ENCODE measurements around the gene MISFA. TPM values are rescaled to one million over a fixed set of nuclear protein-coding genes. Genes with fewer than 3 reads are reported as not detected.

MISFA gene
- total and polyA plus RNA-seq, 9 of the 15 experiments (the other 6 are each of a cell fraction or from before 2014, with no cell fraction given): 1.6 to 6.3 (median 3.4) TPM

- TF ChIP-seq MAFF (IDR thresholded peaks at IDR 0.05; ENCODE audit: low read length) (no peak), SMAD3 (CRISPR knock-in tag; conservative IDR thresholded peaks at IDR 0.05) (0 out of 2 replicates have a peak, but pooled peaks have one; percentile 18), HNRNPL (IDR thresholded peaks at IDR 0.05; ENCODE audit: low read depth, low read length) (no peak), KAT8 (IDR thresholded peaks at IDR 0.05; ENCODE audit: low read depth) (no peak), POU5F1 (IDR thresholded peaks at IDR 0.05; ENCODE audit: borderline replicate concordance, low read depth, low read length, partially characterized antibody) (peak; percentile 92), ZFX (CRISPR knock-in tag; IDR thresholded peaks at IDR 0.05) (peak; percentile 83), ATF7 (IDR thresholded peaks at IDR 0.05) (peak; percentile 59), POLR3A (IDR thresholded peaks at IDR 0.05; ENCODE audit: borderline replicate concordance, extremely low read depth, insufficient read depth, insufficient read length) (no peak), NR2C2 (CRISPR knock-in tag; IDR thresholded peaks at IDR 0.05) (no peak), NR2C2 (tag; IDR thresholded peaks at IDR 0.05) (peak; percentile 91), MEF2D (tag; conservative IDR thresholded peaks at IDR 0.05; ENCODE audit: low read depth) (no peak), ZNF740 (CRISPR knock-in tag; IDR thresholded peaks at IDR 0.05) (no peak), ZNF740 (tag; IDR thresholded peaks at IDR 0.05) (no peak), ZNF696 (CRISPR knock-in tag; conservative IDR thresholded peaks at IDR 0.05) (no peak), KDM4B (IDR thresholded peaks at IDR 0.05; ENCODE audit: borderline replicate concordance in 2 of 2, low read depth in 1 of 2) (peak in 1 of 2 experiments; percentile 58; a peak in 1 of 4 replicates), CCNT2 (IDR thresholded peaks at IDR 0.05; ENCODE audit: borderline replicate concordance, extremely low read depth, insufficient read length, low read depth, low read length) (peak; percentile 53), ZFPM2 (CRISPR knock-in tag; IDR thresholded peaks at IDR 0.05) (no peak), ZC3H8 (IDR thresholded peaks at IDR 0.05) (no peak), ZNF695 (CRISPR knock-in tag; IDR thresholded peaks at IDR 0.05) (no peak), HMG20B (CRISPR knock-in tag; IDR thresholded peaks at IDR 0.05) (no peak)
- TF ChIP-seq, protein P1, sequence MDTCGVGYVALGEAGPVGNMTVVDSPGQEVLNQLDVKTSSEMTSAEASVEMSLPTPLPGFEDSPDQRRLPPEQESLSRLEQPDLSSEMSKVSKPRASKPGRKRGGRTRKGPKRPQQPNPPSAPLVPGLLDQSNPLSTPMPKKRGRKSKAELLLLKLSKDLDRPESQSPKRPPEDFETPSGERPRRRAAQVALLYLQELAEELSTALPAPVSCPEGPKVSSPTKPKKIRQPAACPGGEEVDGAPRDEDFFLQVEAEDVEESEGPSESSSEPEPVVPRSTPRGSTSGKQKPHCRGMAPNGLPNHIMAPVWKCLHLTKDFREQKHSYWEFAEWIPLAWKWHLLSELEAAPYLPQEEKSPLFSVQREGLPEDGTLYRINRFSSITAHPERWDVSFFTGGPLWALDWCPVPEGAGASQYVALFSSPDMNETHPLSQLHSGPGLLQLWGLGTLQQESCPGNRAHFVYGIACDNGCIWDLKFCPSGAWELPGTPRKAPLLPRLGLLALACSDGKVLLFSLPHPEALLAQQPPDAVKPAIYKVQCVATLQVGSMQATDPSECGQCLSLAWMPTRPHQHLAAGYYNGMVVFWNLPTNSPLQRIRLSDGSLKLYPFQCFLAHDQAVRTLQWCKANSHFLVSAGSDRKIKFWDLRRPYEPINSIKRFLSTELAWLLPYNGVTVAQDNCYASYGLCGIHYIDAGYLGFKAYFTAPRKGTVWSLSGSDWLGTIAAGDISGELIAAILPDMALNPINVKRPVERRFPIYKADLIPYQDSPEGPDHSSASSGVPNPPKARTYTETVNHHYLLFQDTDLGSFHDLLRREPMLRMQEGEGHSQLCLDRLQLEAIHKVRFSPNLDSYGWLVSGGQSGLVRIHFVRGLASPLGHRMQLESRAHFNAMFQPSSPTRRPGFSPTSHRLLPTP (IDR thresholded peaks at IDR 0.05; ENCODE audit: borderline replicate concordance, extremely low read depth, insufficient read length): no peak
- TF ChIP-seq, protein P2, sequence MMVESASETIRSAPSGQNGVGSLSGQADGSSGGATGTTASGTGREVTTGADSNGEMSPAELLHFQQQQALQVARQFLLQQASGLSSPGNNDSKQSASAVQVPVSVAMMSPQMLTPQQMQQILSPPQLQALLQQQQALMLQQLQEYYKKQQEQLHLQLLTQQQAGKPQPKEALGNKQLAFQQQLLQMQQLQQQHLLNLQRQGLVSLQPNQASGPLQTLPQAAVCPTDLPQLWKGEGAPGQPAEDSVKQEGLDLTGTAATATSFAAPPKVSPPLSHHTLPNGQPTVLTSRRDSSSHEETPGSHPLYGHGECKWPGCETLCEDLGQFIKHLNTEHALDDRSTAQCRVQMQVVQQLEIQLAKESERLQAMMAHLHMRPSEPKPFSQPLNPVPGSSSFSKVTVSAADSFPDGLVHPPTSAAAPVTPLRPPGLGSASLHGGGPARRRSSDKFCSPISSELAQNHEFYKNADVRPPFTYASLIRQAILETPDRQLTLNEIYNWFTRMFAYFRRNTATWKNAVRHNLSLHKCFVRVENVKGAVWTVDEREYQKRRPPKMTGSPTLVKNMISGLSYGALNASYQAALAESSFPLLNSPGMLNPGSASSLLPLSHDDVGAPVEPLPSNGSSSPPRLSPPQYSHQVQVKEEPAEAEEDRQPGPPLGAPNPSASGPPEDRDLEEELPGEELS (CRISPR knock-in tag; IDR thresholded peaks at IDR 0.05; ENCODE audit: borderline replicate concordance): no peak
These were observed 11.0 kb upstream of the MISFA start, which contains the start of gene UEVLD (continued) for GRCh38 chr11:18588297-18589252.
